GM19023 (cell line): ENCODE measurements around the gene ATP9B.
A peak's percentile ranks its signal among the peaks of the same experiment; 100 is the strongest.
"Not testable (repeated sequence)": the region's sequence is repeated elsewhere in the genome, so short reads cannot be mapped to it uniquely, and the experiment has no call there.

Experiments used
- ATAC-seq: cut with Tn5 transposase; IDR thresholded peaks from one replicate; pipeline ENCODE4 v1.9.1; 2021; ENCODE audit warnings: mild to moderate bottlenecking, moderate library complexity; ENCODE audit not compliant: unreplicated experiment

ATP9B gene

GRCh38 chr18:79224381-79224780, 155.2 kb downstream of the ATP9B start:
- ATAC-seq = no peak

DNA sequence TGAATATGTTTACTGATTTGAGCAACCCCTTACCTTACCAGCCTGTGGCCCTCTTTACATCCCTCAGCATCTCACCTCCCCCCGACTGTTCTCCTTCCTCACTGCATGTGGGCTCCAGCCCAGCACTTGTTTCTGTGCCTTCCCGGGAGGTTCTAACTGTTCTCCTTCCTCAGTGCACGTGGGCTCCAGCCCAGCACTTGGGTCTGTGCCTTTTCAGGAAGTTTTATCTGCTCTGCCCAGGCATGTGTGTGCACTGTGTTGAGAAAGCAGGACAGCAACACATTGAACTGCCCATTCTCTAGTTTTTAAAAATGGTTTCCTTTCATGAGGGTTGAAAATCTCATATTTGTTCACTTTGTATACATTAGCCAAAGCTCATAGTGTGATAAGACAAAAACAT, 158.4 kb downstream of the ATP9B start:
- no peak for ATAC-seq

- no peak for ATAC-seq
Measured at GRCh38 chr18:79229431-79229830, 160.2 kb downstream of the ATP9B start.

- ATAC-seq = no peak
Measured at GRCh38 chr18:79234438-79234837, 165.2 kb downstream of the ATP9B start.

GRCh38 chr18:79239631-79240030, 170.4 kb downstream of the ATP9B start:
- no peak for ATAC-seq

DNA sequence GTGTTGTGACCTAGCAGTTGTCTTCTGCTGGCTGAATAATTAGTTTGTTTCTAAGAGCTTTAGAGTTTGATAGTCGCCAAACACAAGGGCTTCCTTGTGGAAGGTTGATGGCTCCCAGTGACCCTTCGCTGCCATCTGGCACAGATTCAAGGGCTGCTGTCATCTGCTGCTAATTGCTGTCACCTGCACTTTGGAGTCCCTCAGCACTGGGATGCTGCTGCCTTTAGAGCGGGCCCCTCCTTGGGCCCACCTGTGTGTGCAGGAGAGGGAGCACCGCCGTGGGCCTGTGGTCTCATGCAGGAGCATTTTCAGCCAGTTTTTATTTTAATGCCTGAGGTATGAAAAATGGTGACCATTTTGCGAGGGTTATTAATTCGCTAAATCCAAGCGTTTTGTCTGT, 172.6 kb downstream of the ATP9B start:
- ATAC-seq = no peak

- ATAC-seq = no peak
Measured at GRCh38 chr18:79242246-79242645, 173.1 kb downstream of the ATP9B start.

- ATAC-seq = no peak
Measured at GRCh38 chr18:79245517-79246001, 176.4 kb downstream of the ATP9B start.

GRCh38 chr18:79246309-79247108, 177.3 kb downstream of the ATP9B start:
- peak; percentile 98 for ATAC-seq

DNA sequence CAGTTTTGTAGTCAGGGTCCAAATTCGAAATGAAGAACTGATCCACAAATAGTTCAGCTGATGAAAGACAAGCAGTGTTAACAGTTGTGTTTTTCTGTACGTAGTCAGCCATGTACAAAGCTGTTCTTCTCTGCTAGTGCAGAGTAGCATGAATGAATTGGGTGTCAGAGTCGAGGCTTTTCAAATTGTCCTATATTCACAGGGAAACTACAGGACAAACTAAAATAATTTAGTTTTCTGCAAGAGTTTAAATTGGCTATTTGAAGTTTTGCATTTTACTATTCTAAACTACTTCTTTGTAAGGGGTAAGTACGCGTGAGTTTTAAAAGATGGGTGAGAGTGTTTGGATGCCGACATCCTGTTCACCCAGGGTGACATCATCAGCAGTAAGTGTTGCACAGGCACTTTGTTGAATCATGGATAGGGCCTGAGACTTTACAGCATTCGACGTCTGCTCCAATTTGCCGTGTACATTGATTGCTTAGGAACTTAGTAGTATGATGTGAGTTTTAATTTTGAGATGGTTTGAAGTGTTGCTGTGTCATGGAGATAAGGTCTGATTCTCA, 179.4 kb downstream of the ATP9B start:
- no peak for ATAC-seq

DNA sequence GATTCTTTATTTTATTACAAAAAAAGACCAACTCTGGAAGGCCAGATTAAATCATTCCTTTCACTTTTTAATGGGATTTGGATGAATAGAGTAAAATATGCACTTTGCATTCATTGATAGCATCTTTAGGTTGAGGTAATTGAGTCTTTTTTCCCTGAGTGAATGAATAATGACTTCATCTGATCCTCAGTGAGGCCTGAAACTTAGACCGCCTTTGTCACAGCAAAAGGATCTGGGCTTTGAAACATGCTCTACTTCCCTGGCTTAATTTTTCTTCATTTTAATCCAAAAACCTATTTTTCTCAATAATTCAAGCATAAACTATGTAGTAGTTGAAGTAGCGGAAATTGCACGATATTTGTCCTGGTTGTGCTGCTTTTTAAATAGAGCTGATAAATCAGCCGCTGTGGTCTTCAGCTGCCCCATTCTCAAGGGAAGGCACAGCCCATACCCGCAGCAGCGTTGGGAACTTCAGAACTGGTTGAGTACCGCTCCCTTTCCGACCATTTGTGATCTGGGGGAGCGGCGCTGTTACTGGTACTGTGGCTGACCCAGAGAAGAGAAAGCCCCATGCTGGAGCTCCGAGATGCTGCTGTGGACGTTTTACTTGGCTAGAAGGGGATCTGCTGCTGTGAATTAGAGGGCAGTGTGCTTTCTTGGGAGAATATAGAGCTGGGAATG, 181.2 kb downstream of the ATP9B start:
- ATAC-seq = no peak

- ATAC-seq = no peak
Measured at GRCh38 chr18:79251021-79251420, 181.8 kb downstream of the ATP9B start.

DNA sequence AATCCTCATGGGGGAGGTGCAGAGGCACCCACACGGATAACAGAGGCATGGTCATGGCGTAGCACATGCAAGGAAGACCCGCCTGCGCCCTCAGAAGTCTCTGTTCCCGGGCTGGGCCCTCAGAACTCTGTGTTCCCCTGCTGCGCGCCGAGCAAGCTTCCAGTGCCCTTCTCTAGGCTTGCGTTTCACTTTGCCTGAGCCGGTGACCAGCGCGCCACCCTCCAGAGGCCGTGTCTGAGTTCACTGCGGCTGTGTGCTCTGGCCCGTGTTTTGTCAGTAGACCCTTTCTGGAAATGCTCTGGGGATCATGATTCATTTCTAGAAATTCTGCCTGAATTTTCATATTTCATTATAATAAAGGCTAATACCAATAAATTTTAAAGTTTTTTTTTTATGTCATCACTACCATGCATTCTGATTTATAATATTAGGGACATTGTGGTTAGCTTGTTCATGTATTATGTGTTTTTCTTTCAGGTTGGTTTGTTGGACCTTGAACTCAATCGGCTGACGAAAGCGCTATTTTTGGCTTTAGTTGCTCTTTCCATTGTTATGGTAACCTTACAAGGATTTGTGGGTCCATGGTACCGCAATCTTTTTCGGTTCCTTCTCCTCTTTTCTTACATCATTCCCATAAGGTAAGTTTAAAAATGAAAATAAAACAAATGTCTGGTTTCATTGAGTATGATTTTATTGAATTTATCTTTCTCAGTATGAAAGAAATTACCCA, 183.9 kb downstream of the ATP9B start:
- no peak for ATAC-seq

- ATAC-seq = no peak
Measured at GRCh38 chr18:79257480-79257879, 188.3 kb downstream of the ATP9B start.

- ATAC-seq = no peak
Measured at GRCh38 chr18:79258447-79258846, 189.3 kb downstream of the ATP9B start.

GRCh38 chr18:79259218-79259617, 190.0 kb downstream of the ATP9B start:
- ATAC-seq = no peak

GRCh38 chr18:79260023-79260422, 190.8 kb downstream of the ATP9B start:
- ATAC-seq = no peak

DNA sequence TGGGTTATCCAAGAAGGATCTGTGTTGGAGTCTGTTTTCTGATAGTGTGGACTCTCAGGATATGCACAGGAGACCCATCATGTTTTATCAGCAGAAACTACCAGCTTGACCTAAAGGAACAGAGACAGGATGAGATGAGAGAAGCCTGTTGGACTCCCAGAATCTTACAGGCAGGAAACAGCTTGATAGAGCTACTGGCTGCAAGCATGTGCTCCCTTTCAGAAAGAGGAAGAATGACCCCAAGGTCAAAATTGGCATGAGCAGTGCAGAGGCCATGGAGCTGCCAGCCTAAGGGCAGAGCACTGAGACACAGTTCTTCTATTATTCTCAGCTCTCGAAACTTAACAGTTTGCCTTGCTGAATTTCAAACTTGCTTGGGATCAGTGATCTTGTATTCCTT, 191.3 kb downstream of the ATP9B start:
- no peak for ATAC-seq

DNA sequence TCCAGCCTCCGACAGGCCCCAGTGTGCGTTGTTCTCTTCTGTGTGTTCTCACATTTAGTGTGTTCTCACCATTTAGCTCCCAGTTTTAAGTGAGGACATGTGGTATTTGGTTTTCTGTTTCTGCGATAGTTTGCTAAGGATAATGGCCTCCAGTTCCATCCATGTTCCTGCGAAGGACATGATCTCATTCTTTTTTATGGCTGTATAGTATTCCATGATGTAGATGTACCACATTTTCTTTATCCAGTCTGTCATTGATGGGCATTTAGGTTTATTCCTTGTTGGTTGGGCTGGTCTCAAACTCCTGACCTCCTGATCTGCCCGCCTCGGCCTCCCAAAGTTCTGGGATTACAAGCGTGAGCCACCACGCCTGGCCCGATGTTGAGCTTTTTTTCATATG, 195.9 kb downstream of the ATP9B start:
- ATAC-seq = not testable (repeated sequence)

DNA sequence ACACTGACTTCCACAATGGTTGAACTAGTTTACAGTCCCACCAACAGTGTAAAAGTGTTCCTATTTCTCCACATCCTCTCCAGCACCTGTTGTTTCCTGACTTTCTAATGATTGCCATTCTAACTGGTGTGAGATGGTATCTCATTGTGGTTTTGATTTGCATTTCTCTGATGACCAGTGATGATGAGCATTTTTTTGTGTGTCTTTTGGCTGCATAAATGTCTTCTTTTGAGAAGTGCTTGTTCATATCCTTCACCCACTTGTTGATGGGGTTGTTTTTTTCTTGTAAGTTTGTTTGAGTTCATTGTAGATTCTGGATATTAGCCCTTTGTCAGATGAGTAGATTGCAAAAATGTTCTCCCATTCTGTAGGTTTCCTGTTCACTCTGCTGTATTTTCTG, 202.6 kb downstream of the ATP9B start:
- not testable (repeated sequence) for ATAC-seq

DNA sequence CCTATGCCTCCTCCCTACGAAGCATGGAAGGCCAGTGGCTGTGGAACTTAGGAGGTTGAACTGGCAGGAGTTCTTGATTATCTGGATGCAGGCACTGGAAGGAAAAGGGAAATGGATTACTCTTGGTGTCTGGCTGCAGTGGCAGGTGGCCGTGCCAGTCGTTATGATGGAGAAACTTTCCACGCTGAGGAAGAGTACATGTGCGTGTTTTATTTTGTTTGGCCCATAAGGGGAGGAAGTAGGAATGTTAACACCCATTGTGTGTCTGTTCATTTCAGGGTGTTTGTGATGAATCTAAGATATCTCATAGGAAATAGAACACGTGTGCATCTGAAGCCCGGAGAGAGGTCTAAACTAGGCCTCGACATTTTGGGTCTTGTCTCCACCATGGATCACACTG, 203.7 kb downstream of the ATP9B start:
- no peak for ATAC-seq
